GM21786 (cell line): ENCODE measurements around the gene WNK2.

Experiments used
- ATAC-seq: cut with Tn5 transposase; IDR thresholded peaks from one replicate; pipeline ENCODE4 v1.9.1; 2021; ENCODE audit not compliant: unreplicated experiment

The WNK2 gene

DNA sequence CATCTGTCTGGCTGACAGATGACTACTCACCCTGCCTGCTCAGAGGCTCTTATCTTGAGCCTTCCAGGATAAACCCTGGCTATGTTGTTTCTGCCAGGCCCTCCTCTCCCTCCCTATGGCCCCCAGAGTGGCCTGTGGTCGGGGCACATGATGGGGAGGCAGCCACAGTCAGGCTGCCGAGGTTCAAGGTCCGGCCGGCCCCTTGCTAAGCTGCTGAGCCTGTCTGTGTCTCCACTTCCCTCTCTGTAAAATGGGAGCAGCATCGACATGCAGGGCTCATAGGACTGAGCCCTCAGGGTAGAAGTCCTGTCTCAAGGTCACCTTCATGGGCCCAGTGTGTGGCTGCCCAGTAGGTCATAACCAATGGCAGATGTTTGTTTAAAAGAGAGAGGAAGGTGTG, 28.5 kb downstream of the WNK2 start:
- no peak for ATAC-seq

DNA sequence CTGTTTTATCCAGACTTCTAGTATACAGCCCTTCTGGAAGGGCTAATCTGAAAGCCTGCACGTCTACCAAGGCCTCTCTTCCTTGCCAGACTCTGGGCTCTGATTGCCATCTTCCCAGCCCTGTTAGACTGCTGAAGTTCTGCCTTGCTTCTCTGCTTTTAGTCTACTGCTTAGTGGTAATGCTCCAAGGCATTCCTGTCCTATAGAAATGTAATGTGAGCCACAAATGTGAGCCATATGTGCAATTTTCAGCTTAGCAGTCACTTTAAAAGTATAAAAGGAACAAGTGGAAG, 32.1 kb downstream of the WNK2 start:
- no peak for ATAC-seq

DNA sequence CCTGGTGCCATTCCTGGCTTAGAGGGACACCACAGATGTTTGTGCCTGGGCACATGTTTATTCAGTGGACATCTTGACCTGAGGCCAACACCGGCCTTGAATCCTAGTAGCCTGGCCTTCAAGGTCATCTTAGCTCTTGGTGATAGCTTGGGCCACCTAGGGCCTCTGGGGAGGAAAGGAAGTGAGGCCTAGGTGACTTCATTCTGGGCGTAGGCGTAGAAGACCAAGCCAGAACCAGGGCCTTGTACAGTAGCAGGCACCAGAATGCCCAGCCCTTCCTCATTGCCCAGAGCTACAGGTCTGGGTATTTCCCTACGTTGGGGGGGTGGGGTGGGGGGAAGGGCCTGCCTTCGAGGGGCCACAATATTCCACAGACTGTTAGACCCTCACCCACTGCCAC, 33.8 kb downstream of the WNK2 start:
- ATAC-seq = no peak

DNA sequence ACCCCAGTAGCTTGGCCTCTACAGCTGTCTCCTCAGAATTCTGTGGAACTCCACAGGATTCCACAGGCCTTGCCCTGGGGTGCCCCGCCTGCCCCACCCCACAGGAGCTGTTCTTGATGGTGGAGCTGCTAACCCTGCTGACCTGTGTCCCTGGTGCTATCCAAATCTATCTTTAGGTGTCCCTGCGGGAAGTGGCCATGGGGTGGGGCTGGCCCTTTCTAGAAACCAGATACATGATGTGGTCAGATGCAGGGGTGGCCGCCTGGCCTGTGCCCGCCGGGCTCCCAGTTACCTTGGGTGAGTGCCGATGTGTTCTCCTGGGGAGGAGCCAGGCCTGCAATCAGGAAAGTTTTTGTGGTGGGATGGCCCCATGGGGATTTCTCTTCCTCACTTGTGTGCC, 34.2 kb downstream of the WNK2 start:
- no peak for ATAC-seq

DNA sequence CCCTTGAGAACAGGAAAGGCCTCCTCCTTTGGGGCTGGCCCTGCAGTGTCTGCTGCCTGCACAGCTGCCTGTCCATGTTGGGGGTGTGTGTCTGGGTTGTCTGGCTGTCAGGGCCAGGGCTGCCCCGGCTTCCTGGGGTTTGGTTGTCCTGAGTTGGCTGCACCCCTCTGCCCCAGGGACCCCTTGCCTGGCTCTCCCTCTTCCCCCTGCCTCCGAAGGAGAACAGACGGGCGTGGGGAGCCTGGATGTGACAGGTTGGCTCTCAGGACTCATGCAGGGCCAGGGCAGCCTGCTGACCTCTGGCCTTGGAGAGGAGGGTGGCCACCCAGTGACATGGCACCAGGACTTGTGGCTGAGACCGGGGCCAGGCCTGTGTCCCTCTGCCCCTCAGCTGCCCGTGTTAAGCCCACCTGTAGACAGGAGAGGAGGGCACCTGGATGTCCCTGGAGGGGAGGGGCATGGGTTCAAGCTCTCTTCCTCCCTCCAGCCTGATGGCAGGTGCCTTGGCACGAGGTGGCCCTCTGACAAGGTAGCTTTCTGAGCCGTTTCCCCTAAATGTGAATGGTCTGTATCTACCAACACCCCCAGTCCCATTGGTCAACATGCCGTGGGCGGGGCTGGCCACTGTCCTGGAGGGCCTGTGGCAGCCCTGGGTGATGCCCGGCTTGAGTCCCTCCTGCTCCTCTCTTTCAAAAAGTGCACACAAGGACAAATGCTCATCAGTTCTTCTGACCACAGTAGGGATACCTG, 34.9 kb downstream of the WNK2 start:
- no peak for ATAC-seq

DNA sequence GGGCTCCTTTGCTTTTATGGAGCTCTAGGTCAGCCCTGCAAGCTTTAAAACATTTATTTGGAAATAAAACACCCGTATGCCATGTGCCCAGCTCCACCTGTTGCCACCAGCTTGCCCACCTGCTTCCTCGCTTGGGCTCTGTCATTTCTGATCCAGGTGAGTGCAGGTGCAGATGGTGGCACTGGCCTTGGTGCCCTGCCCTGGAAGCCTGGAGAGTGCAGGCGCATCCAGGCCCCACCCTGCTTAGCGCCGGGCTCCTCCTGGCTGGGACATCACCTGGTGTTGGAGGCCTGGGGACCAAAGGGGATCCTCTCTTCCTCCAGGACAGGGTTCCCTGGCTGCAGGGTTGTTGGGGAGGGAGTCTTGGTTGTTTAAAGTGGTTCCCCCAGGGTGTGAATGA, 35.8 kb downstream of the WNK2 start:
- ATAC-seq = no peak

DNA sequence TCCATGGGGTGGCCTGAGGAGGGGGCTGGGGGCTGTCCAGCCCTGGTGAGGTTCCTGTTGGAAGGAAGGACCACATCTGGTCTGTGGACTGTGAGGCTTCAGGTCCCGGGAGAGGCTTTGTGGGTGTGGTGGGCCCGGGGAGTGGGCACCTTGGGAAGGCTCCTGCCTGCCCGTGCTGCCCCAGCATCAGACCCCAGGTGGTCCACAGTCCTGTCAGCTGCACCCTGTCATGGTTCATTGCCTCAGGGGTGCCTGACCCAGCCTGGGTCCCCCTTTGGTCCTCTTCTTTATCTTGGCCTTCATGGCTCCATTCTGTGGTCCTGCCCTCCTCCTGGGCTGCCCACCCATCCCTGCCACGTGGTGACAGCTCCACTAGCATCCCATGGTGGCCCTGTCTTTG, 36.7 kb downstream of the WNK2 start:
- no peak for ATAC-seq

DNA sequence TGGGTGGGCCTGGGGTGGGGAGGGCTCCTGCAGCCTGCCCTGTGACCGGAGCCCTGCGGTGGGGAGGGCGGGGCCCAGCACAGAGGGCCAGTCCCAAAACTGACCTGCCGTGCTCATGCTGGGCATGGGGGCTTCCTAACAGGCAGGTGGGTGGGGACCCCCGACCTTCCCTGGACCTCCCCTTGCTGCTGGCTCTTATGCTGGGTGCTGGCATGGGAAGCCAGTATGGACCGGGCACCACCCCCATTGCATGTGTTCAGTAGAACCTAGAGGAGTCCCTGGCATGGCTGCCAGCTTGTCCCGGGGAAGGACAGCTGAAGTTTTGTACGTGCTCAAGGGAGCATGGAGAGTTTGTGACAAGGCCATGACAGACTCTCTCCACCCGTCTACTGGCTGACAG, 37.1 kb downstream of the WNK2 start:
- no peak for ATAC-seq

DNA sequence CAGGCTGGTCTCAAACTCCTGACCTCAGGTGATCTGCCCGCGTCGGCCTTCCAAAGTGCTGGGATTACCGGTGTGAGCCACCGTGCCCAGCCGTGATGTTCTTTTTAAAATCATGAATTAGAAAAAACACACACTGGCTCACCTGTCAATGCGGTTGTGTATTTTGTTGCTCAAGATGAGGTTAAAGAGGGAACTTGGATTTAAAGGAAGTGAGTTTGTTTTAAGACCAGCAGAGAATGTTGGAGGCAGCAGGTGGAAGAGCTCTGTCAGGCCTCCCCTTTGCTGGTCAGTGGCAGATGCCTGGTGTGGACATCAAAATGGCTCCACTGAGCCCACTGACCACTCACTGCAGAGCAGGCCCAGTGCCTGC, 38.9 kb downstream of the WNK2 start:
- no peak for ATAC-seq

DNA sequence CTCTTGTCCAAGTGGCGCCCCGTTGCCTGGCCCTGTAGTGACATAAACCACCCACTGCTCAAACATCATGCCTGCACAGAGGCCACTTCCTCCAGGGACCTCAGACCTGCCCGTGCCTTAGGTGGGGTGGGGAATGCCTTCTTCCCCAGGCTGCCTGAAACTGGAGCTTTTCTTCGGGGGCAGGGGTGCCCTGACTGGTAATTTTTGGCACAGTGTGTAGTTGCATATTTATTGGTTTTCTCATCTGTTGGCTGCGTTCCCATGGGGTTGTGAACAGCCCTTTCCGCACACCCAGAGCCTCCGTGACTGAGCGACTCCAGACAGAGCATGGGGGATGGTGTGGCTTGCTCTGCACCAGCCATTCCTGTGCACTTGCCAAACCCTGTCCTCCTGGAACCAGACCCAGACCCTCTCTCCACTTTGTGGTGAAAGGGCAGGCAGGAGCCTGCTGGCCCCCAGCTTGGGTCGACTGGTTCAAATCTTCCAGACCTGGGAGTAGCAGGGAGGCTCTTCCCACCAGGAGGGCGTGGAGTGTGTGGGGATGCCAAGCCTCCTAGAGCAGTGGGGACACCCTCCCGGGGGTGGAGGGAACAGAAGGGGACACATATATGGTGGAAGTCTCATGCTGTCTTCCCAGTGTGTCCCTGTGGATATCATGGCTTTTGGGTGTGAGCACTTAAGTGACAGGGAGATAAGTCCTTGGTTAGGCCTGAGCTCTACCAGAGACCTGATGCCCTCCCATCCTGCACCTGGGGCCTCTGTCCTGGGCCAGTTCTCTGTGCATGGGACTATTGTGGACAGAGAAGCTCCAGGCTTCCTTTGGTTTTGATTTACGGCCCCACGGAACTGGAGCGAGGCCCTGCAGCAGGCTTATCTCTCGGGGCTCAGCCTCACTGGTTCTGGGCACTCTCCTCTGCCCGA, 39.6 kb downstream of the WNK2 start:
- no peak for ATAC-seq

DNA sequence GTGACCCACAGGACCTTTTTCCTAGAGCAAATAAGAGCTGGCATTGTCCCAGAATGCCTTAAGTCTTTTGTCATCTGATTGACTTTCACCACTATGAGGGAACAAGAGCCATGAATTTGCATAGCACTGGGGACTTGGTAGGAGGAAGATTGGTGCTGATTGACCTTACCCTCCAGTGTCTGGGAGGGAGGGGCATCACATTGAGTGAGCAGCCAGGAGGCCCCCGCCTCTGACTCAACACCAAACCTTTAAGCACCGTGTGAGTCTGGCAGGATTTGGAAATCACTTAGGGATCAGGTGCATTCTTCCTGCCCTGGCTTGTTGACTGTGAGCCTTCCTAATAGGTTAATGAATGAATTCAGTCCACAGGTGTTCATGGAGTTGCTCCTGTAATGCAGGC, 40.7 kb downstream of the WNK2 start:
- no peak for ATAC-seq

DNA sequence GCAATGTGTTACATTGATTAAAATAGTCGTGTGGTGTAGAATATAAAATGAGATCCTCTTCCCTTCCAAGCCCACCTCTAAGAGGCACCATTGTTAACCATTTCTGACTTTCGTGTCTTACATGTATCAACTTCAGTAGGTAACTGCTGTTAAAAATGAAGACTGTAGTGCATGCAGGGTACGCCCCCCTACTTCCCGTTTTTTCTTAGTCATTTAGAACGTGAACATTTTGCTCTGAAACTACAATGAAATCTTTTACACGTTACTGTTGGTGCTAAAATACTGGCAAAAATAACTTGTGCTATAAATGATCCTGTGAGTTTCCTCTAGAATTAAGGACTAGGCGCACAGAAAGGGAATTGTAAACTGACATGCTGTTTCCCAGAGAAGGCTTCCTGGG, 41.5 kb downstream of the WNK2 start:
- no peak for ATAC-seq

DNA sequence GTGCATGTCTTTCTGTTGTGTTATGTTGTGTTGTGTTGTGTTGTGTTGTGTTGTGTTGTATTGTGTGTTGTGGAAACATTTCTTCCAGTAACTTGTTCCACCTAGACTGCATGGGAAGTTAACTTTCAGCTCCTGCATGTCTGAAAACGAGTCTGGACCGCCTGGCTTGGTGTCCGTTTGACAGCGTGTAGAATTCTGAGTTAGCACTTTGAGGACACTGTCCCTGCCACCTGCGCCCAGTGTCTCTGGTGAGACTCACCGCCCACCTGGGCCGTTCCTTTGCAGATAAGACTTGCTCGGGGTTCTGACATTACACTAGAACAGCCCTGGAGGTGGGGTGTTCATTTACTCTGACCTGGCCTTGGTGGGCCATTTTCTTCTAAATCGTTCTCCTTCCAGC, 42.0 kb downstream of the WNK2 start:
- ATAC-seq = no peak

DNA sequence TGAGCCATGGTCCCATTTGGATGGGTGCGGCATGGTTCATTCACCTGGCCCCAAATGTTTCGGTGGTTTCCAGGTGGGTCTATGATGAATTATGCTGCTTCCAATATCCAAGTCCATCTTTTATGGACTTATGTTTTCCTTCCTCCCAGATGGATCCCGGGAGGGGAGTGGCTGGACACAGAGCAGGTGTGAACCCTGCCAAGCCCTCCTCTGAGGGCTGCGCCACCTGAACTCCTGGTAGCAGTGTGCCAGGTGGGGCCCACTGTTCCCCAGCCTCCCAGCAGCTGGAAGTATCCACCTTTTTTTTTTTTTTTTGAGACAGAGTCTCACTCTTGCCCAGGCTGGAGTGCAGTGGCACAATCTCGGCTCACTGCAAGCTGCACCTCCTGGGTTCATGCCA, 42.9 kb downstream of the WNK2 start:
- ATAC-seq = no peak

DNA sequence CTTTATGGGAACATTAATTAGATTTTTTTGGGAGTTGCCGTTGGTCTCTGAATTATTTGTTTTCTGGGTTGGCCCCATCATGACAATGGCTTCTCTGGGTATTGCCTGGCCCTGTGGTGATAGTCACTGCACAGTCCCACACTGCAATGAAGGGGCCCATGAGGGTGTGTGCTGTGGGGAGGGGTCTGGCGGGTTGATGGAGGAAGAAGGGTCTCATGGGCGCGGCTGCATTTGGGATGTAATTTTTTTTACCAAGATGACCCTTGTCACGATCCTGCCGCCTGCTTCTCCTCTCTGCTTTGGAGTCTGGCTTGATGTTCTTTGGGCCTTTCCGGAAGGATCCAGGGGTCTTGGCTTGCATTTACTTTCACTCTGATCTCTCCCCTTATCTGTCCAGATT, 44.1 kb downstream of the WNK2 start:
- no peak for ATAC-seq

DNA sequence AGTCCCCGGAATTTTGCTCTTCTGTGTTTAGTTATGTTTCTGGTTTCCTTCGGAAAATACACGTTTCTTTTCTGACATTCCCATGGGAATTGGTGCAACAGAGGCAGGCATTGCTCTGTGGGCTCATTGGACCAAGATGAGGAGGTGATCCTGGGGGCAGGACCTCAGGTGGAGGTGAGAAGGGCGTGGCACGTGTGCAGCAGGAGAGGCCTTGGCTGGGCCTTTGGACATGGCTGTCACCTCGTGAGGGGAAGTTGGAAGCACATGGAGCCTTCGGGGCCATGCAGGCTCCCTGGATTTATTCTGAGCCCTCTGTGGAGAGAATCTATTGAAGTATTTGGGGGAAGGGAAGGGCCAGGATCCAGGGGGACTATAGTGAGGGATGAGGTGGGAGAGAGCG, 44.5 kb downstream of the WNK2 start:
- ATAC-seq = no peak

DNA sequence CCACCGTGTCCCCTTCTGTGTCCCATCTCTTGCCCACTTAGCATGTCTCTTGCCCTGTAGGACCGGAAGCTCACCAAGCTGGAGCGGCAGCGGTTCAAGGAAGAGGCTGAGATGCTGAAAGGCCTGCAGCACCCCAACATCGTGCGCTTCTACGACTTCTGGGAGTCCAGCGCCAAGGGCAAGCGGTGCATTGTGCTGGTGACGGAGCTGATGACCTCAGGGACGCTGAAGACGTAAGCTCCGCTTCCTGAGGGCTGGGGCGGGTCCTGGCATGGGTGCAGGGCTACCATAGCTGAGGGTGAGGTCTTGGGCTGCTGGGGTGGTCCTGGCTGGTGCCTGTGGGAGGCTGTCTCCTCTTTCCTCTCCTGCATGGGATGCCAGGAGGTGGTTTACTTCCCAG, 45.7 kb downstream of the WNK2 start:
- no peak for ATAC-seq

DNA sequence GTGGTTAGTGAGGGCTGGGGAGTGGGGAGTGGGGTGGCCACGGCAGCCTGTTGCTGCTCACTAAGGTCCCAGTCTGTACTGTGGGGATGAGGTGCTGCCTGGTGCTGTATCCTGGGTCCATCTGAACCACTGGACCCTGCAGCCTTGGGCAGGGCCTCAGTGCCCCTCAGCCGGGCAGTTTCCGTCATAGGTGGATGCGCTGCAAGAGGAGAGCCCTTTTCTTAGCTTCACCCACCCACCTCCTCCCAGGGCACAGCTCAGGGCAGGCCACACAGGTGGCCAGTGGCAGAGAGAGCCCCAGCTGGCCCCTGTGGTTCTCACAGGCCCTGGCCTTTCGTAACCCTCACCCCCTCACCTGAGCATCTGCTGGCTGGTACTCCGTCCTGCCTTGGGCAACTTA, 46.2 kb downstream of the WNK2 start:
- no peak for ATAC-seq

DNA sequence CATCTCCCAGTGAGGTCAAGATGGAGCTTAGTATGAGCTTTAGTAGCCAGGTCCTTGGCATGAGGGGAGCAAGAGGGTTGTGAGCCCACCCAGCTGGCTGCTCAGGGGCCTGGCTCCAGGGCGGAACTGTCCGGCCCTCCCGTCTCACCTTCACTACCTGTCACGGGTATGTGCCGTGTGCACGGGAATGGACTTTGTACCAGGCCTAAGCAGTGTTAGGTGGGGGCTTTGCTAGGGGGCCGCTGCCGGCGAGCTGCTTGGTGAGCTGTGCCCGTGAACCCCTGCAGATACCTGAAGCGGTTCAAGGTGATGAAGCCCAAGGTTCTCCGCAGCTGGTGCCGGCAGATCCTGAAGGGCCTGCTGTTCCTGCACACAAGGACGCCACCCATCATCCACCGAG, 46.7 kb downstream of the WNK2 start:
- ATAC-seq = no peak

DNA sequence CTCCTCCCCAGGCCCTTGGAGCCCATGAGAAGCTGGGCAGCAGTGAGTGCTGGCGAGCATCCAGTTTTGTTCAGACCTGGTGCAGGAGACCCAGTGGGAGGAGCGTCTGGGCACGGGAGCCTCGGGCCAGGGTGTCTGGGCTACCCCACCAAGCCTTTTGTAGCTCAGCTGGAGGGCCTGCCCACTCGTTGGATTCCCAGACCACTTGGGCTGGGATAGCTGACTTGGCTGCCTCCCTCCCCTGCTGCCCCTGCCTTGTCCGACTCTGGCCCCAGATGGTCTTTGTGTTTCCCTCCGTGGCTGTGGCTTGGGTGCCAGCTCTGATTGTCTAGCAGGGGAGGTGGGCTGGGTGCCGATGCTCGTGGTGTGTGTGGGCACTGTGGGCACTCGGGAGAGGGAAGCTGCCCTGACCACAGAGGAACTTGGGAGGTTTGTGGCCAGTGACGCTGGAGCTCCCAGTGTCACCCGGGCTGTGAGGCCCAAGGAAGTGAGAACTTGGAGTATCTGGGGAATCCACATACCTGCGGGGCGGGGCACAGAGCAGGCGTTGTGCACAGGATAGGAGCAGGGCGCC, 47.3 kb downstream of the WNK2 start:
- no peak for ATAC-seq

DNA sequence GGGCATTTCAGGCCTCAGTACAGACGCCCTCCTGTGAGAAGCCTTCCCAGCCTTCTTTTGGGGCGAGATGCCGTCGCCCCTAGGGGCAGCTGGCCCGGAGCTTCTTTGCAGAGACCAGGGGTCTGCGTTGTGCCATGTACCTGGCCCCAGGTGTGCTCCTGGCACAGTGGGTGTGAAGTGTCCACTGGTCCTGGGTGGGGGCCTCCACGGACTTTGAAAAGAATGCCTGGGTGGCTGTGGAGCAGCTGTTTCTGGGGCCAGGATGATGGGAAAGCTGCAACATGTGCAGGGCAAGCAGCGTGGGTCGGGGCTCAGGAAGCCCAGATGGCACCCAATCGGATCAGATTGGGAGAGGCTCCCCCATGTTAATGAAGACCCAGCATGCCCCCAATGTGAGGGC, 47.8 kb downstream of the WNK2 start:
- ATAC-seq = no peak

DNA sequence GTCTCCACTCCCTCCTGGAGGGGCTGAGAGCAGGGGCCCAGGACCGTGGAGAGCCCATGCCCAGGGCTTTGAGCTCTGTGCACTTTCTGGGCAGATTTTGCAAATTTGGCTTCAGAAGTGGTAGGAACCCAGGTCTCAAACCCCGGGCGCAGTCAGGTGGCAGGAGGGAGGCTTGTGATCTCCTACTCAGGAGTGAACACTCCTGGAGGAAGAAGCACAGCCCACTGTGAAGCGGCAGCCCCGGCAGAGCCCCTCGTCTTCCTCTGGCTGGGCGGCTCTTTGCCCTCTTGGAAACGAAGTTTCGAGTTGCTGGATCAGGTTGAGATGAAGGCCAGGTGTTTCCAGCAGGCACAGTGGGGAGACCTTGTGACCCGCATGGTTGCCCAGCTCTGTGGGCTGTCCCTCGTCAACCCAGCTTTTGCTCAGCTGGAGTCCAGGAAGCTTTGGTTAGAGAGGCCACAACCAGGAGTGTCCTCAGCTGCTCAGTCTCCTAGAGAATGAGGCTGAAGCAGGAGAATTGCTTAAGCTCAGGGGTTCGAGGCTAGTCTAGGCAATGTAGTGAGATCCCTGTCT, 48.5 kb downstream of the WNK2 start:
- no peak for ATAC-seq
